Ovary (tissue), 3 donors: ENCODE data around the gene PPARD.

Source experiments
- POLR2A ChIP-seq: fragments of 450-650 bp; IDR thresholded peaks from one replicate; pipeline ENCODE4 v1.6.1; 2017; ENCODE audit warnings: antibody characterized with exemption, mild to moderate bottlenecking, moderate library complexity
- TF ChIP-seq, protein P1 (sequence below), 3 donors: fragments of 450-650 bp in 2 of 3; fragments of 200-600 bp in 1 of 3; IDR thresholded peaks; one replicate each; pipeline versions ENCODE4 v1.5.1 to v1.8.0; 2016 to 2022; ENCODE audit warnings: antibody characterized with exemption in 3 of 3, mild to moderate bottlenecking in 1 of 3
- donor health status: DM: no; HTN: no; CAD: no.

DNA sequence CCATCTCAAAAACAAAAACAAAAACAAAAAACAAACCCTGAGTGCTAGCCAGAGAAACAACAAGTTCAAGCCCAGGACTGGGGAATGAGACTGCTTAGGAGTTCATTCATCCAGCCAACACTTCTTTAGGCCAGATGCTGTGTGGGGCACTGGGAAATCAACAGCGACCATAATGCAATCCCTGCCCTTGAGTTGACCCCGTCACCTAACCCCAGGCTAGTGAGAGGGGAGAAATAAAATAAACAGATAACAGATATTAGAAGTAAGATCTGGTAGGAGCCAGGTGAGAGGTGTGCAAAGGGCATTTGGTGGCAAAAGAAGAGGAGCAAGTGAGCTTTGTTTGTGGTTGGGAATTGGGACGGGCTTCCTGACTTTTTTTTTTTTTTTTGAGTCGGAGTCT lies 120.9 kb downstream of the PPARD start:
- TF ChIP-seq, protein P1, sequence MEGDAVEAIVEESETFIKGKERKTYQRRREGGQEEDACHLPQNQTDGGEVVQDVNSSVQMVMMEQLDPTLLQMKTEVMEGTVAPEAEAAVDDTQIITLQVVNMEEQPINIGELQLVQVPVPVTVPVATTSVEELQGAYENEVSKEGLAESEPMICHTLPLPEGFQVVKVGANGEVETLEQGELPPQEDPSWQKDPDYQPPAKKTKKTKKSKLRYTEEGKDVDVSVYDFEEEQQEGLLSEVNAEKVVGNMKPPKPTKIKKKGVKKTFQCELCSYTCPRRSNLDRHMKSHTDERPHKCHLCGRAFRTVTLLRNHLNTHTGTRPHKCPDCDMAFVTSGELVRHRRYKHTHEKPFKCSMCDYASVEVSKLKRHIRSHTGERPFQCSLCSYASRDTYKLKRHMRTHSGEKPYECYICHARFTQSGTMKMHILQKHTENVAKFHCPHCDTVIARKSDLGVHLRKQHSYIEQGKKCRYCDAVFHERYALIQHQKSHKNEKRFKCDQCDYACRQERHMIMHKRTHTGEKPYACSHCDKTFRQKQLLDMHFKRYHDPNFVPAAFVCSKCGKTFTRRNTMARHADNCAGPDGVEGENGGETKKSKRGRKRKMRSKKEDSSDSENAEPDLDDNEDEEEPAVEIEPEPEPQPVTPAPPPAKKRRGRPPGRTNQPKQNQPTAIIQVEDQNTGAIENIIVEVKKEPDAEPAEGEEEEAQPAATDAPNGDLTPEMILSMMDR (IDR thresholded peaks at IDR 0.05), result no peak
- no peak for TF ChIP-seq POLR2A
